Hepatocyte (in vitro differentiated cells): Measurements from ENCODE around the gene ARHGAP10. TPM values are rescaled to one million over a fixed set of nuclear protein-coding genes. Genes with fewer than 3 reads are reported as not detected.

Source experiments
- DNase-seq: peaks from one replicate; pipeline ENCODE4 v3.0.0-alpha.2; 2016; ENCODE audit warnings: low spot score
- H2AFZ ChIP-seq: fragments of 200-600 bp; sonication (generic); 2 replicates; pipeline ENCODE4 v1.6.0; 2016; ENCODE audit warnings: antibody characterized with exemption, mild to moderate bottlenecking
- H3K27ac ChIP-seq: fragments of 200-600 bp; sonication (generic); 2 replicates; pipeline ENCODE4 v1.5.1; 2016; ENCODE audit warnings: mild to moderate bottlenecking
- H3K27me3 ChIP-seq: fragments of 200-600 bp; sonication (generic); 2 replicates; pipeline ENCODE4 v1.6.1; 2016
- H3K36me3 ChIP-seq: fragments of 200-600 bp; sonication (generic); replicated peaks from 2 replicates; pipeline ENCODE4 v1.5.1; 2016; ENCODE audit warnings: low read depth; ENCODE audit not compliant: insufficient read depth
- H3K4me1 ChIP-seq: fragments of 200-600 bp; sonication (generic); 2 replicates; pipeline ENCODE4 v1.5.1; 2016; ENCODE audit warnings: mild to moderate bottlenecking, moderate library complexity; ENCODE audit not compliant: insufficient read depth
- H3K4me2 ChIP-seq: fragments of 200-600 bp; sonication (generic); 2 replicates; pipeline ENCODE4 v1.6.0; 2016
- H3K4me3 ChIP-seq: fragments of 200-600 bp; sonication (generic); 2 replicates; pipeline ENCODE4 v1.5.1; 2016; ENCODE audit warnings: mild to moderate bottlenecking
- H3K79me2 ChIP-seq: fragments of 200-600 bp; sonication (generic); 2 replicates; pipeline ENCODE4 v1.6.0; 2017; ENCODE audit warnings: mild to moderate bottlenecking
- H3K9me2 ChIP-seq: fragments of 200-600 bp; sonication (generic); replicated peaks from 2 replicates; pipeline ENCODE4 v1.6.0; 2017; ENCODE audit warnings: mild to moderate bottlenecking; ENCODE audit not compliant: insufficient read depth
- H3K9me3 ChIP-seq: fragments of 200-600 bp; sonication (generic); 2 replicates; pipeline ENCODE4 v1.5.1; 2016; ENCODE audit warnings: low read depth, mild to moderate bottlenecking
- H4K20me1 ChIP-seq: fragments of 200-600 bp; sonication (generic); 2 replicates; pipeline ENCODE4 v1.6.0; 2016; ENCODE audit warnings: mild to moderate bottlenecking; ENCODE audit not compliant: insufficient read depth, poor library complexity, severe bottlenecking
- CTCF ChIP-seq: fragments of 200-600 bp; sonication (generic); IDR thresholded peaks from 2 replicates; pipeline ENCODE4 v1.5.1; 2016; ENCODE audit warnings: antibody characterized with exemption, mild to moderate bottlenecking; ENCODE audit not compliant: poor library complexity
- EZH2 ChIP-seq: fragments of 200-600 bp; sonication (generic); IDR thresholded peaks from 2 replicates; pipeline ENCODE4 v1.6.1; 2016; ENCODE audit warnings: antibody characterized with exemption, mild to moderate bottlenecking, borderline replicate concordance
- EZH2phosphoT487 ChIP-seq: fragments of 200-600 bp; sonication (generic); IDR thresholded peaks from one replicate; pipeline ENCODE4 v1.6.1; 2018; ENCODE audit warnings: antibody characterized with exemption, mild to moderate bottlenecking, low read depth, moderate library complexity; ENCODE audit not compliant: unreplicated experiment, severe bottlenecking
- WGBS: methylation state at CpG from one replicate; pipeline ENCODE4 v1.1.6; 2016; ENCODE audit warnings: low lambda C conversion rate; ENCODE audit errors: missing lambda C conversion rate; 5-methylcytosine and 5-hydroxymethylcytosine counted together
- polyA plus RNA-seq: library from polyadenylated mRNA; unstranded; fragments of >200 nt; fragmentation: Nextera tagmentation; extraction: Ambion mirVana; gene quantifications from 2 replicates; pipeline ENCODE4 v1.2.1, GENCODE V29; 2016
- total RNA-seq: library from RNA; depleted of rRNA; stranded (reverse); fragments of >200 nt; gene quantifications from 2 replicates; pipeline ENCODE4 v1.2.3, GENCODE V29; 2014

ARHGAP10 gene
- total and polyA plus RNA-seq, 2 experiments from 2014 or later: 16.8 to 23.4 TPM

- Histone ChIP-seq H3K9me3 (peaks cover 13% of the 10 kb centered on the region), H3K27me3 (no peaks in the 10 kb centered on the region), H2AFZ (no peak overlapping the region), H3K27ac (no peak overlapping the region), H3K4me3 (no peak overlapping the region), H3K36me3 (no peaks in the 10 kb centered on the region), H3K4me1 (no peaks in the 10 kb centered on the region), H4K20me1 (no peaks in the 10 kb centered on the region), H3K79me2 (no peaks in the 10 kb centered on the region), H3K9me2 (no peaks in the 10 kb centered on the region), H3K4me2 (no peak overlapping the region)
- 88% methylated on average over 6 of the region's 6 CpGs for WGBS
- DNase-seq: no peak
- TF ChIP-seq EZH2: no peak
- no peak for TF ChIP-seq EZH2phosphoT487
- no peak for TF ChIP-seq CTCF
Measured at GRCh38 chr4:147891476-147892115, 159.7 kb downstream of the ARHGAP10 start.

- DNase-seq: no peak
- Histone ChIP-seq H2AFZ (no peak overlapping the region), H4K20me1 (no peaks in the 10 kb centered on the region), H3K27ac (no peak overlapping the region), H3K9me2 (no peaks in the 10 kb centered on the region), H3K4me1 (no peaks in the 10 kb centered on the region), H3K79me2 (no peaks in the 10 kb centered on the region), H3K4me2 (no peak overlapping the region), H3K9me3 (peaks cover 7% of the 10 kb centered on the region), H3K36me3 (no peaks in the 10 kb centered on the region), H3K27me3 (no peaks in the 10 kb centered on the region), H3K4me3 (no peak overlapping the region)
- TF ChIP-seq CTCF (no peak), EZH2 (no peak), EZH2phosphoT487 (no peak)
- WGBS: 74% methylated on average over 2 of the region's 2 CpGs
Measured at GRCh38 chr4:147899512-147899911, 167.6 kb downstream of the ARHGAP10 start.

- Histone ChIP-seq H2AFZ (no peak overlapping the region), H3K36me3 (no peaks in the 10 kb centered on the region), H3K4me1 (no peaks in the 10 kb centered on the region), H3K4me2 (no peak overlapping the region), H3K27me3 (no peaks in the 10 kb centered on the region), H3K4me3 (no peak overlapping the region), H3K9me2 (no peaks in the 10 kb centered on the region), H3K9me3 (no peaks in the 10 kb centered on the region), H3K27ac (no peak overlapping the region), H3K79me2 (no peaks in the 10 kb centered on the region), H4K20me1 (no peaks in the 10 kb centered on the region)
- TF ChIP-seq EZH2 (no peak), EZH2phosphoT487 (no peak), CTCF (no peak)
- WGBS: 34% methylated on average over 2 of the region's 2 CpGs
- no peak for DNase-seq
Measured at GRCh38 chr4:147901388-147901787, 169.5 kb downstream of the ARHGAP10 start.
